Astrocyte of the cerebellum (primary cell): ENCODE results near the gene RNF180.
A peak's percentile ranks its signal among the peaks of the same experiment; 100 is the strongest.

ENCODE experiments used
- DNase-seq: peaks from one replicate; pipeline ENCODE4 v3.0.0-alpha.2; 2011; ENCODE audit warnings: low read depth
- H3K4me3 ChIP-seq: 2 replicates; pipeline ENCODE4 v1.5.1; 2011; ENCODE audit warnings: mild to moderate bottlenecking, low read depth, low read length, moderate library complexity
- CTCF ChIP-seq: IDR thresholded peaks from 2 replicates; pipeline ENCODE4 v1.5.1; 2012; ENCODE audit warnings: low read length, low read depth, moderate library complexity, mild to moderate bottlenecking; ENCODE audit errors: missing control alignments
- in situ Hi-C: cut with HindIII; loops from 2 replicates; pipeline ENCODE4 v1.10.0; 2017; ENCODE audit warnings: low sequenced_read_pairs

RNF180 gene

GRCh38 chr5:64188776-64189175, 23.1 kb downstream of the RNF180 start:
- no peak for TF ChIP-seq CTCF
- DNase-seq = no peak
- in situ Hi-C loops = no loop called here
- no peak overlapping the region for H3K4me3 ChIP-seq

DNA sequence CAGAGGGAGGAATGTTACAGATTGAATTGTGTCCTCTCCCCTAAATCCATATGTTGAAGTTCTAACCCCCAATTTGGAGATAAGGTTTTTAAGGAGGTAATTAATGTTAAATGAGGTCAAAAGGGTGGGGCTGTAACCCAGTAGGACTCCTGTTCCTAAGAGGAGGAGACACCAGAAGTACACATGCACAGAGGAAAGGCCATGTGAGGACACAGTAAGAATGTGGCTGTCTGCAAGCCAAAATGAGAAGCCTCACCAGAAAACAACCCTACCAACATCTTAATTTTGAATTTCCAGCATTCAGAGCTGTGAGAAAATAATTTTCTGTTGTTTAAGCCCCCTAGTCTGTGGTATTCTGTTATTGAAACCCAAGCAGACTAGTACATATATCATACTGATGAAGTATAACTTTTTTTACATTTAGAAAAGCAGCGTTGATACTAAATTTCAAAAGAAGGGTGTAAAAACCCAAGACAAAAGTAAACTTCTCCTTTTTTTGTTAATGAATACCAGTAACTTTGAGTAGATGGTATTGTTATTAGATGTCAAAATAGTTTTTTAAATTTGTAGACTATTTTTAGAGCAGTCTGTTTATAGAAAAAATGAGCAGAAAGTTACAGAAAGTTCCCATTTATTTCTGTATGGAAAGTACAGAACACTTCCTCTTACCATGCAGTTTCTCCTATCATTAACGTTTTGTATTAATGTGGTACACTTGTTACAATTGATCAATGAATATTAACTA, 25.1 kb downstream of the RNF180 start:
- in situ Hi-C loops = no loop called here
- no peak for DNase-seq
- H3K4me3 ChIP-seq = no peak overlapping the region
- TF ChIP-seq CTCF = no peak

DNA sequence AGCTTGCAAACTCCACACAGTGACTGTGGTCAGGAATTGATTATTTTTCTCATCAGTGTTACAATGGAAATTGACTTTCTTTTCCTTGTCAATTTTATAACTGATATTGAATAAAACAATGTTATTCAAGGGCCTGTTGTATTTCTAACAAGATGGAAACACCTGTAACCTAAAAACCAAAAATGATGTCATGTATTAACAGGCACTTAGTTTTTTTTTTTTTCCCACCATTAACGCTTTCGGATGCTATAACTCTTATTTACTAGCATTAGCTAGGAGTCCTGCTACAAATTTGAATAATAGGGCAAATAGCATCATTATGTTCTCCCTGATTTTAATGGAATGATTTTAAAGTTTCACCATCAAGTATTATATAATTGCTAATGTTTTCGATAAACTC, 30.3 kb downstream of the RNF180 start:
- TF ChIP-seq CTCF = no peak
- H3K4me3 ChIP-seq = no peak overlapping the region
- in situ Hi-C loops = no loop called here
- no peak for DNase-seq

- H3K4me3 ChIP-seq = no peak overlapping the region
- no peak for DNase-seq
- no peak for TF ChIP-seq CTCF
- in situ Hi-C loops = no loop called here
These were observed 33.8 kb downstream of the RNF180 start for GRCh38 chr5:64199425-64199824.

DNA sequence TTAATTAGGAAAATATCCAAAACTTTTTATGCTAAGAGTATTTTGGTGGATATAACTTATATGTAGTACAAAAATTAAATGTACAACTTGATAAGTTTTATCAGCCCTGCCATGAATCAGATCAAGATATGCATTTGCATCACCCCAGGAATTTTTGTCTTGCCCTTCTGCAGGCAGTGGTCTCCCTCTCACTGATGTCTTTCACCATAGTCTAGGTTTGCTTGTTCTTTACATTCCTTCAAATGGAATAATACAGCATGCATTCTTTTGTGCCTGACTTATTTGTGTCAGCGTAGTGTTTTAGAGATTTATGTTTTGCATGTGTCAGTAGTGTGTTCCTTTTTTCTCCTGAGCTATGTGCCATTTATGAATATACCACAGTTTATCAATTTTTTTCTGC, 36.4 kb downstream of the RNF180 start:
- no peak overlapping the region for H3K4me3 ChIP-seq
- TF ChIP-seq CTCF = no peak
- in situ Hi-C loops = no loop called here
- DNase-seq = no peak

DNA sequence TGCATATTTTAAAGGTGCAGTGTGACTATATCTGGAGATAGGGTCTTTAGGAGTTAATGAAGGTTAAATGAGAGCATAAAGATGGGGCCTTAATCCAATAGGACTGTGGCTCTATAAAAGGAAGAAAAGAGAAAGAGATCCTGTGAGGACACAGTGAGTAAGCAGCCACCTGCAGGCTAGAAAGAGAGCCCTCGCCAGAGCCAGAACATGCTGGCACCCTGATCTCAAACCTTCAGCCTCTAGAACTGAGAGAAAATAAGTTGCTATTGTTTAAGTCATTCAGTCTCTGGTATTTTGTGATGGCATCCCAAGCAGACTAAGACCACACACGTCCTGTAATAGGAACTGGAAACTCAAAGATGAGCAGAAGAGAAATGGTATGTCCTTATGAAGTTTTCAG, 41.0 kb downstream of the RNF180 start:
- H3K4me3 ChIP-seq = no peak overlapping the region
- TF ChIP-seq CTCF = no peak
- DNase-seq = no peak
- in situ Hi-C loops = no loop called here

DNA sequence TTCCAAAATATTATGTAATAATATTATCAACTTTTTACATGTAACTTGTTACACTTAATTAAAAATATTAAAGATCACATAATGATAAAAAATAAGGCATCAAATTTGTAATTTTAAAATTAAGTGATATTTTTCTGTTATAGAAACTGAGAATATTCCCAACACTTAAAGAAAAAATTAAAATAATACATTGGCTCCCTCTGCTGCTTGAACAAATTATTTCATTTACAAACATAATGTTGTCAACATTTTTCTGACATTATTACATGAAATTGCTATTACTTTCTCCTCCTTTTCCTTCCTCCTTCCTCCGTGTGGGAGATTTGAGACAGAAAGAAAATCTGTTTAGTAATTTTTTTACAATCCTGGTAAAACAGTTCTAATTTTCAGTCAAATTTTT, 42.3 kb downstream of the RNF180 start:
- TF ChIP-seq CTCF = no peak
- no peak overlapping the region for H3K4me3 ChIP-seq
- in situ Hi-C loops = no loop called here
- peak; percentile 12 for DNase-seq
